ENCODE results near the gene SHROOM1.

DNA sequence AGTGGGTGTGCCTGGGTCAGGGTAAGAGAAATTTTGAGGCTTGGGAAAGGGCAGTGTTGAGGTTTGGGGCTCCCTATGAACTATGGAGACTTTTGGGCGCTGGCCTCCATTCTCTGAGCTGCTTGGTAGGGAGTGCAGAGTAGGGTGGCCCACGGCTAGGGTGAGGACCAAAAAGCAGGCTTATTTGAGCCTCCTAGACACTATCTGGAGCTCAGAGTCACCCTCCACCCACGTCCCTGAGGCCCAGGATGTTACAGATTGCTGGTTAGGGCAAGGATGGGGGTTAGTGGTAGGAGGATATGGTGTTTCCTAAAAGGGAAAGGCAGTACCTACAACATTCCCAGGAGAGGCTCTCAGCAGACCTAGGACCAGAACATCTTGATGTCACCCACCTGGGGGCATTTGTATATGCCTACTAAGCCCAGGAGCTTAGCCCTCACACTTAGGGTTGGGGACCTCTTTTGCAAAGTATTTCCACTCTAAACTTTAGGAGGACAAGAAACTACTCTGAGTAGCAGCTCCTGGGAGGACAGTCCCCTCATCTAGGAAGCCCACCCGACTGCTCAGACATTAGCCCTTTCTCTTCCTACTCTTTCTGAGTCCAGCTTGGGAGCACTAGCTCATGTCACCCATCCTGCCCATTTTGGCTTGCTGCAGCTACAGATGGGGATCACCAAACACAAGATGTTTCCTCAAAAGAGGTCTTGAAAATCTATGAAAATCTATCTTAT, 2.3 kb downstream of the SHROOM1 start:
- TF ChIP-seq CTCF (conservative IDR thresholded peaks at IDR 0.05; ENCODE audit: low read depth, low read length) (no peak), EZH2 (IDR thresholded peaks at IDR 0.05; ENCODE audit: borderline replicate concordance, low read depth, low read length, poor library complexity, severe bottlenecking) (no peak)
